ENCODE results near the gene ARHGAP24.
"Not testable (repeated sequence)": the region's sequence is repeated elsewhere in the genome, so short reads cannot be mapped to it uniquely, and the experiment has no call there.

Gene ARHGAP24

GRCh38 chr4:85659610-85660218, 184.8 kb downstream of the ARHGAP24 start:
- DNase-seq = no peak

GRCh38 chr4:85666625-85667024, 191.7 kb downstream of the ARHGAP24 start:
- DNase-seq = not testable (repeated sequence)

GRCh38 chr4:85669204-85669603, 194.3 kb downstream of the ARHGAP24 start:
- DNase-seq = no peak

GRCh38 chr4:85669992-85670548, 195.1 kb downstream of the ARHGAP24 start:
- DNase-seq = no peak

- no peak for DNase-seq
Measured at GRCh38 chr4:85671120-85671519, 196.2 kb downstream of the ARHGAP24 start.

GRCh38 chr4:85672116-85672515, 197.2 kb downstream of the ARHGAP24 start:
- DNase-seq = no peak

GRCh38 chr4:85672959-85673358, 198.0 kb downstream of the ARHGAP24 start:
- DNase-seq = no peak

GRCh38 chr4:85673540-85673939, 198.6 kb downstream of the ARHGAP24 start:
- DNase-seq = no peak

- no peak for DNase-seq
Measured at GRCh38 chr4:85675076-85676049, 200.4 kb downstream of the ARHGAP24 start.

- no peak for DNase-seq
Measured at GRCh38 chr4:85676050-85676425, 201.1 kb downstream of the ARHGAP24 start.

- DNase-seq = no peak
Measured at GRCh38 chr4:85676850-85677590, 202.1 kb downstream of the ARHGAP24 start.

GRCh38 chr4:85681221-85681657, 206.3 kb downstream of the ARHGAP24 start:
- no peak for DNase-seq

- DNase-seq = no peak
Measured at GRCh38 chr4:85681921-85682320, 207.0 kb downstream of the ARHGAP24 start.

- DNase-seq = no peak
Measured at GRCh38 chr4:85682391-85682790, 207.4 kb downstream of the ARHGAP24 start.

- DNase-seq = no peak
Measured at GRCh38 chr4:85684676-85685075, 209.7 kb downstream of the ARHGAP24 start.

GRCh38 chr4:85686398-85686797, 211.4 kb downstream of the ARHGAP24 start:
- no peak for DNase-seq

- DNase-seq = no peak
Measured at GRCh38 chr4:85688055-85688740, 213.2 kb downstream of the ARHGAP24 start.

GRCh38 chr4:85696661-85697060, 221.7 kb downstream of the ARHGAP24 start:
- no peak for DNase-seq

- DNase-seq = no peak
Measured at GRCh38 chr4:85697854-85698253, 222.9 kb downstream of the ARHGAP24 start.

- DNase-seq = no peak
Measured at GRCh38 chr4:85700362-85700761, 225.4 kb downstream of the ARHGAP24 start.

- DNase-seq = no peak
Measured at GRCh38 chr4:85701861-85702321, 226.9 kb downstream of the ARHGAP24 start.

GRCh38 chr4:85703096-85703495, 228.1 kb downstream of the ARHGAP24 start:
- no peak for DNase-seq

Data from SW 1271 (cell line).